Measurements from ENCODE around the gene HMGN1.

The HMGN1 gene

DNA sequence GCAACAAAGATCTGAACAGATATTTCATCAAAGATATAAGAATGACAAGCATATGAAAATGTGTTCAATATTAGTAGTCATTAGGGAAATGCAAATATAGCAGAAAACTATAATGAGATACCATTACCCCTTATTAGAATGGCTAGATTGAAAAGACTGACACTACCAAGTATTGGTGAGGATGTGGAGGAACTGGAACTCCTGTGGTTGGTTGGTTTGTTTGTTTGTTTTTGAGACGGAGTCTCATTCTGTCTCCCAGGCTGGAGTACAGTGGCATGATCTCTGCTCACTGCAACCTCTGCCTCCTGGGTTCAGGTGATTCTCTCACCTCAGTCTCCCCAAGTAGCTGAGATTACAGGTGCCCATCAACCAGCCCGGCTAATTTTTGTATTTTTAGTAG, 18.9 kb upstream of the HMGN1 start:
- no peak overlapping the region for H3K27ac ChIP-seq (ENCODE audit: low read depth, low read length, severe bottlenecking)
- WGBS, 2 experiments (ENCODE audit: insufficient coverage in 2 of 2): 100% methylated on average over 1 of the region's 2 CpGs; no CpG with 5 or more reads in 1 of the 2 experiments

GRCh38 chr21:39366563-39366962, 17.7 kb upstream of the HMGN1 start:
- no peak overlapping the region for H3K4me3 ChIP-seq (ENCODE audit: extremely low read depth, insufficient read depth, low read length, poor library complexity, severe bottlenecking)
- H3K36me3 ChIP-seq (ENCODE audit: control insufficient read depth, insufficient read depth, low read length): no peaks in the 10 kb centered on the region
- H3K9me3 ChIP-seq (ENCODE audit: control insufficient read depth, low read length): no peaks in the 10 kb centered on the region
- no peaks in the 10 kb centered on the region for H3K4me1 ChIP-seq (ENCODE audit: control insufficient read depth, insufficient read depth, low read length, poor library complexity, severe bottlenecking)
- H3K27ac ChIP-seq (ENCODE audit: low read depth, low read length, severe bottlenecking): no peak overlapping the region
- WGBS, 2 experiments (ENCODE audit: insufficient coverage in 2 of 2): no CpG with 5 or more reads among the region's 4 CpGs

More for the DNA sequence above, 18.9 kb upstream of the HMGN1 start:
- Histone ChIP-seq H3K4me3 (ENCODE audit: extremely low read depth, insufficient read depth, low read length, poor library complexity, severe bottlenecking) (no peak overlapping the region), H3K4me1 (ENCODE audit: control insufficient read depth, insufficient read depth, low read length, poor library complexity, severe bottlenecking) (no peaks in the 10 kb centered on the region), H3K36me3 (ENCODE audit: control insufficient read depth, insufficient read depth, low read length) (no peaks in the 10 kb centered on the region), H3K9me3 (ENCODE audit: control insufficient read depth, low read length) (no peaks in the 10 kb centered on the region)

DNA sequence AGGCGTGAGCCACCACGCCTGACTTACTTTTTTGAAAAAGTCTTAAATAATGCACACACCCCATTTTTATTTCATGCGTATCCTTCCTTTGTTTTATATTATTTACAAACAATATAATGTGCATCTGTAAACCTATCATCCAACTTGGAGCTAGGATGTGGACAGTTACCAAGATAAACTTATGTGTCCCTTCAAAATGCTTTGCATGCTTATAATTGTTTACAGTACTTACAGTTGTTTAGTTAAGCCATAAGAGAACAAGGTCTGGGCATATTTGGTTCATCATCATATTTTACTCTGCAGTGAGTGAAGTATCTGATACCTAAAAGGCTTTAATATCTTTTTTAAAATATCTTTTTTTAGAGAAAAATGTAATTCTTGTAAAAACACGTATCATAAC, 16.1 kb upstream of the HMGN1 start:
- WGBS, 2 experiments (ENCODE audit: insufficient coverage in 2 of 2): 95% methylated on average over 2 of the region's 4 CpGs; no CpG with 5 or more reads in 1 of the 2 experiments
- no peaks in the 10 kb centered on the region for H3K4me1 ChIP-seq (ENCODE audit: control insufficient read depth, insufficient read depth, low read length, poor library complexity, severe bottlenecking)
- no peaks in the 10 kb centered on the region for H3K36me3 ChIP-seq (ENCODE audit: control insufficient read depth, insufficient read depth, low read length)
- H3K27ac ChIP-seq (ENCODE audit: low read depth, low read length, severe bottlenecking): no peak overlapping the region
- H3K9me3 ChIP-seq (ENCODE audit: control insufficient read depth, low read length): no peaks in the 10 kb centered on the region
- no peak overlapping the region for H3K4me3 ChIP-seq (ENCODE audit: extremely low read depth, insufficient read depth, low read length, poor library complexity, severe bottlenecking)

DNA sequence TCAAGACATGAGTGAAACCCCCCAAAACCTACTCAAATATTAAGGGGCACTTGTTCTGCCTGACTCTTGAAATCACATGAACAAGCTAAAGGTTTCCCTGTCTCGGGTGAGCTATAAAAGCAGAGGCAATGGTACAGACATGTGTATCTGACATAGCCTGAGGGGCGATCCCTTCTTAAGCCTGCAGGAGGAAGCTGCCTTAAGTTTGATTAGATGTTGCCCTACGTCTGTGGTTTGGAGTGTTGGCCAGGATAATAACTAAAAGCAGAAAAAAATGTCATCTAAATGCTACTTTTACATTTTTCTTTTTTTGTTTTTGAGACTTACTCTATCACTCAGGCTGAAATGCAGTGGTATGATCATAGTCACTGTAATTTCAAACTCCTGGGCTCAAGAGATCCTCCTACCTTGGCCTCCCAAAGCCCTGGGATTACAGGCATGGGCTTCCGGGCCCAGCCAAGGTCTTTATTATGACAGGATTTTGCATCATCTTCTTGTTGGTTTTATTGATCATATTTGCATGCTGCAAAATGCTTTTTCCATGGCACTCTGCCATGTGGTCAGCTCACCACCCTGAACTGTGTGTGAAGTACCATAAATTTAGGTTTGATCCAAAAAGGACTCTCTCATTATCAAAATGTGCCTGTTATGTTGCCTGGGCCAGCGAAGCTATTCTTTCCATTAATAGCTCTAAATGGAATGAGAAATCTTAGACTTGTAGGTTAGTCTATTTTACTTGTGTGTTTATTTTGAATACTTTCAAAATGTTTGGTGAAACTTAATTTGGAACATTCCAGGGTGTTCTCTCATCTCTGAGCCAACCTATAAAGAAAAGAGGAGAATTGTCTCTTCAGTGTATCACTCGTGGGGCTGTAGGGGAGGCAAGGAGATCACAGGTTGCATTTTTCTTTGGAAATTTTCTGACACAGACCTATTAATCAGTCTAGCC, 15.0 kb upstream of the HMGN1 start:
- H3K4me3 ChIP-seq (ENCODE audit: extremely low read depth, insufficient read depth, low read length, poor library complexity, severe bottlenecking): no peak overlapping the region
- H3K4me1 ChIP-seq (ENCODE audit: control insufficient read depth, insufficient read depth, low read length, poor library complexity, severe bottlenecking): no peaks in the 10 kb centered on the region
- H3K9me3 ChIP-seq (ENCODE audit: control insufficient read depth, low read length): no peaks in the 10 kb centered on the region
- H3K36me3 ChIP-seq (ENCODE audit: control insufficient read depth, insufficient read depth, low read length): no peaks in the 10 kb centered on the region
- H3K27ac ChIP-seq (ENCODE audit: low read depth, low read length, severe bottlenecking): no peak overlapping the region
- 92 to 100% methylated on average over 2 of the region's 6 CpGs for WGBS, 2 experiments (ENCODE audit: insufficient coverage in 2 of 2)

- no peaks in the 10 kb centered on the region for H3K36me3 ChIP-seq (ENCODE audit: control insufficient read depth, insufficient read depth, low read length)
- WGBS, 2 experiments (ENCODE audit: insufficient coverage in 2 of 2): 83 to 100% methylated on average over 1 of the region's 3 CpGs
Measured at GRCh38 chr21:39362733-39363132, 13.8 kb upstream of the HMGN1 start.

GRCh38 chr21:39359382-39359781, 10.5 kb upstream of the HMGN1 start:
- Histone ChIP-seq H3K4me3 (ENCODE audit: extremely low read depth, insufficient read depth, low read length, poor library complexity, severe bottlenecking) (no peak overlapping the region), H3K27ac (ENCODE audit: low read depth, low read length, severe bottlenecking) (no peak overlapping the region), H3K9me3 (ENCODE audit: control insufficient read depth, low read length) (no peaks in the 10 kb centered on the region), H3K4me1 (ENCODE audit: control insufficient read depth, insufficient read depth, low read length, poor library complexity, severe bottlenecking) (no peaks in the 10 kb centered on the region), H3K36me3 (ENCODE audit: control insufficient read depth, insufficient read depth, low read length) (no peaks in the 10 kb centered on the region)
- WGBS, 2 experiments (ENCODE audit: insufficient coverage in 2 of 2): 83 to 92% methylated on average over 2 to 3 of the region's 4 CpGs

More at GRCh38 chr21:39362733-39363132, 13.8 kb upstream of the HMGN1 start:
- H3K4me1 ChIP-seq (ENCODE audit: control insufficient read depth, insufficient read depth, low read length, poor library complexity, severe bottlenecking): no peaks in the 10 kb centered on the region
- no peaks in the 10 kb centered on the region for H3K9me3 ChIP-seq (ENCODE audit: control insufficient read depth, low read length)
- no peak overlapping the region for H3K27ac ChIP-seq (ENCODE audit: low read depth, low read length, severe bottlenecking)
- H3K4me3 ChIP-seq (ENCODE audit: extremely low read depth, insufficient read depth, low read length, poor library complexity, severe bottlenecking): no peak overlapping the region

DNA sequence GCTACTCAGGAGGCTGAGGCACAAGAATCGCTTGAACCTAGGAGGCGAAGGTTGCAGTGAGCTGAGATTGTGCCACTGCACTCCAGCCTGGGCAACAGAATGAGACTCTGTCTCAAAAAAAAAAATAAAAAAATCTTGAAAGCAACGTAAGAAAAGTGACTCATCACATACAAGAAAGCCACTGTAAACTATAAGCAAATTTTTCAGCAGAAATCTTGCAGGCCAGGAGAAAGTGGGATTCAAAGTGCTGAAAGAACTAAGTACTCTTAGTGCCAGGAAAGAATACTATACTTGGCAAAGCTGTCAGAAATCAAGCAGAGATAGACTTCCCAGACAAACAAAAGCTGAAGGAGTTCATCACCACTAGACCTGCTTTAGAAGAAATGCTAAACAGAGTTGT, 4.4 kb upstream of the HMGN1 start:
- Histone ChIP-seq H3K4me3 (ENCODE audit: extremely low read depth, insufficient read depth, low read length, poor library complexity, severe bottlenecking) (no peak overlapping the region), H3K27ac (ENCODE audit: low read depth, low read length, severe bottlenecking) (no peak overlapping the region), H3K36me3 (ENCODE audit: control insufficient read depth, insufficient read depth, low read length) (no peaks in the 10 kb centered on the region), H3K4me1 (ENCODE audit: control insufficient read depth, insufficient read depth, low read length, poor library complexity, severe bottlenecking) (no peaks in the 10 kb centered on the region), H3K9me3 (ENCODE audit: control insufficient read depth, low read length) (no peaks in the 10 kb centered on the region)
- WGBS, 2 experiments (ENCODE audit: insufficient coverage in 2 of 2): 93% methylated on average over 2 of the region's 3 CpGs

GRCh38 chr21:39350094-39351005, 1.5 kb upstream of the HMGN1 start:
- Histone ChIP-seq H3K27ac (ENCODE audit: low read depth, low read length, severe bottlenecking) (peak overlapping the region; percentile 51), H3K9me3 (ENCODE audit: control insufficient read depth, low read length) (no peaks in the 10 kb centered on the region)
- WGBS, 2 experiments (ENCODE audit: insufficient coverage in 2 of 2): 85 to 87% methylated on average over 8 to 10 of the region's 19 CpGs

GRCh38 chr21:39349211-39350093, 564 bp upstream of the HMGN1 start:
- Histone ChIP-seq H3K36me3 (ENCODE audit: control insufficient read depth, insufficient read depth, low read length) (peaks cover 30% of the 10 kb centered on the region), H3K27ac (ENCODE audit: low read depth, low read length, severe bottlenecking) (peak overlapping the region; percentile 51), H3K9me3 (ENCODE audit: control insufficient read depth, low read length) (no peaks in the 10 kb centered on the region), H3K4me3 (ENCODE audit: extremely low read depth, insufficient read depth, low read length, poor library complexity, severe bottlenecking) (peak overlapping the region; percentile 40), H3K4me1 (ENCODE audit: control insufficient read depth, insufficient read depth, low read length, poor library complexity, severe bottlenecking) (peaks cover 11% of the 10 kb centered on the region)
- 28 to 45% methylated on average over 23 to 28 of the region's 56 CpGs for WGBS, 2 experiments (ENCODE audit: insufficient coverage in 2 of 2)

More at GRCh38 chr21:39350094-39351005, 1.5 kb upstream of the HMGN1 start:
- Histone ChIP-seq H3K4me1 (ENCODE audit: control insufficient read depth, insufficient read depth, low read length, poor library complexity, severe bottlenecking) (peaks cover 7% of the 10 kb centered on the region), H3K36me3 (ENCODE audit: control insufficient read depth, insufficient read depth, low read length) (peaks cover 24% of the 10 kb centered on the region), H3K4me3 (ENCODE audit: extremely low read depth, insufficient read depth, low read length, poor library complexity, severe bottlenecking) (peak overlapping the region; percentile 40)

DNA sequence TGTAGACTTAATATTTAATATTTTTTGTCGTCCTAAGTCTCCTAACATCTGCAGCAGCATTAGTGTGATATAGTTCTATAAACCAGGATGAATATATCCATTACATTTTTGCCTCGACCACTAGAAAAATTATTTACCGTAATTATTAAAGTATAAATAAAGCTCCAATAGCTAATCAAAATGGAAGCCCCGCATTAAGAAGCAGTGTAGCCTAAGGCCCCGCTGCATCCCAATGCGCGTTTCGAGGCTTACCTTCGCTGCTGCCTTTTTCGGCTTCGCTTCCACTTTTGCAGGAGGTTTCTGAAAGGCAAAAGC, 891 bp downstream of the HMGN1 start:
- 0% methylated on average over 5 to 8 of the region's 11 CpGs for WGBS, 2 experiments (ENCODE audit: insufficient coverage in 2 of 2)
- H3K27ac ChIP-seq (ENCODE audit: low read depth, low read length, severe bottlenecking): peak overlapping the region; percentile 96
- peak overlapping the region; percentile 91 for H3K4me3 ChIP-seq (ENCODE audit: extremely low read depth, insufficient read depth, low read length, poor library complexity, severe bottlenecking)
- H3K9me3 ChIP-seq (ENCODE audit: control insufficient read depth, low read length): no peaks in the 10 kb centered on the region
- peaks cover 45% of the 10 kb centered on the region for H3K36me3 ChIP-seq (ENCODE audit: control insufficient read depth, insufficient read depth, low read length)
- H3K4me1 ChIP-seq (ENCODE audit: control insufficient read depth, insufficient read depth, low read length, poor library complexity, severe bottlenecking): peaks cover 11% of the 10 kb centered on the region
